ENCODE results near the gene TMEM120B. TPM values are rescaled to one million over a fixed set of nuclear protein-coding genes. Genes with fewer than 3 reads are reported as not detected.

Gene TMEM120B
- total and polyA plus RNA-seq, 2 of the 13 experiments (the other 11 are each of a cell fraction or from before 2014, with no cell fraction given) = 7.1 to 12.9 TPM

DNA sequence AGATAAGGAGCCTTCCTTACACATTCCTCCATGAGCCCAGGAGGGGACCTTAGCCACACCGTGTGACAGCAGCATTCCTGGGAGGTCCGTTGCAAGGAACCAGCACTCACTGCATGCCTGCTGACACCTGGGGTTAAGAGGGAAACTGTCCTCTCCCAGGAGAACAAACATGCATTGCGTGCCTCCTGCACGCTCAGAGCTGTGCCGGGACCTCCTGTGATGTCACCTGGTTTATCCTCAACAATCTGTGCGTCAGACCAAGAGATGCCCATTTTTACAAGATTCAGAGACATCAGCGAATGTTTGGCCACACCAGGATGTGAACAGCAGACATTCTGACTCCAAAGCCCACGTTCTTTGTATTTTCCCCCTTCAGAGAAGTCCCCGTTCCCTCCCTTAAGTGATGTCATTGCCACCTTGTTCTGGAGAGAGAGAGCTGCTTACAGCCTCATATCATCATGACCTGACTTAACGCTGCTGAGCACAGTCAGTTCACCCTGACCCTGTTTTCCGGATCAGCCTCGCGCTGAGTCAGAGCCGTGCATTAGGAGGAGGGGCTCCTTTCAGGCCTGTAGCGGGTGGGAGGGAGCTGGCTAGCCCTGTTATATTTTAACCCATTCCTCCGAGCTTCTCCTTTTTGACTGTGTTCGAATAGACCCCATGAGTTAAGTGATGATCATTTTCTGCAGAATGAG is 36.2 kb downstream of the TMEM120B start (continued):
- TF ChIP-seq, protein P1, sequence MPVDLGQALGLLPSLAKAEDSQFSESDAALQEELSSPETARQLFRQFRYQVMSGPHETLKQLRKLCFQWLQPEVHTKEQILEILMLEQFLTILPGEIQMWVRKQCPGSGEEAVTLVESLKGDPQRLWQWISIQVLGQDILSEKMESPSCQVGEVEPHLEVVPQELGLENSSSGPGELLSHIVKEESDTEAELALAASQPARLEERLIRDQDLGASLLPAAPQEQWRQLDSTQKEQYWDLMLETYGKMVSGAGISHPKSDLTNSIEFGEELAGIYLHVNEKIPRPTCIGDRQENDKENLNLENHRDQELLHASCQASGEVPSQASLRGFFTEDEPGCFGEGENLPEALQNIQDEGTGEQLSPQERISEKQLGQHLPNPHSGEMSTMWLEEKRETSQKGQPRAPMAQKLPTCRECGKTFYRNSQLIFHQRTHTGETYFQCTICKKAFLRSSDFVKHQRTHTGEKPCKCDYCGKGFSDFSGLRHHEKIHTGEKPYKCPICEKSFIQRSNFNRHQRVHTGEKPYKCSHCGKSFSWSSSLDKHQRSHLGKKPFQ (CRISPR knock-in tag; IDR thresholded peaks at IDR 0.05; ENCODE audit: insufficient replicate concordance) = peak; percentile 53
- TF ChIP-seq SALL1 (CRISPR knock-in tag; IDR thresholded peaks at IDR 0.05) = peak; percentile 68
- TF ChIP-seq ZNF160 (CRISPR knock-in tag; IDR thresholded peaks at IDR 0.05) = no peak
- peak; percentile 92 for TF ChIP-seq FOSL2 (CRISPR knock-in tag; IDR thresholded peaks at IDR 0.05)
- 0 out of 2 replicates have a peak, but pooled peaks have one; percentile 28 for TF ChIP-seq ZMYM4 (CRISPR knock-in tag; IDR thresholded peaks at IDR 0.05)
- peak; percentile 50 for TF ChIP-seq ATF7 (IDR thresholded peaks at IDR 0.05)
- TF ChIP-seq ATF7 (CRISPR knock-in tag; IDR thresholded peaks at IDR 0.05) = peak; percentile 77
- 0 out of 2 replicates have a peak, but pooled peaks have one; percentile 24 for TF ChIP-seq MAZ (IDR thresholded peaks at IDR 0.05; ENCODE audit: borderline replicate concordance, low read depth, low read length)
- no peak for TF ChIP-seq MAZ (CRISPR knock-in tag; IDR thresholded peaks at IDR 0.05; ENCODE audit: low read depth)
- no peak for TF ChIP-seq GTF2F1 (IDR thresholded peaks at IDR 0.05; ENCODE audit: low read length)
- TF ChIP-seq ZBTB7B (CRISPR knock-in tag; IDR thresholded peaks at IDR 0.05) = peak; percentile 65; the same call in 1 of the 2 replicates
- TF ChIP-seq ZNF318 (CRISPR knock-in tag; IDR thresholded peaks at IDR 0.05) = 0 out of 2 replicates have a peak, but pooled peaks have one; percentile 27
- no peak for TF ChIP-seq ZBTB7A (CRISPR knock-in tag; IDR thresholded peaks at IDR 0.05)
- TF ChIP-seq NCOA5 (CRISPR knock-in tag; IDR thresholded peaks at IDR 0.05) = no peak
- TF ChIP-seq, protein P2, sequence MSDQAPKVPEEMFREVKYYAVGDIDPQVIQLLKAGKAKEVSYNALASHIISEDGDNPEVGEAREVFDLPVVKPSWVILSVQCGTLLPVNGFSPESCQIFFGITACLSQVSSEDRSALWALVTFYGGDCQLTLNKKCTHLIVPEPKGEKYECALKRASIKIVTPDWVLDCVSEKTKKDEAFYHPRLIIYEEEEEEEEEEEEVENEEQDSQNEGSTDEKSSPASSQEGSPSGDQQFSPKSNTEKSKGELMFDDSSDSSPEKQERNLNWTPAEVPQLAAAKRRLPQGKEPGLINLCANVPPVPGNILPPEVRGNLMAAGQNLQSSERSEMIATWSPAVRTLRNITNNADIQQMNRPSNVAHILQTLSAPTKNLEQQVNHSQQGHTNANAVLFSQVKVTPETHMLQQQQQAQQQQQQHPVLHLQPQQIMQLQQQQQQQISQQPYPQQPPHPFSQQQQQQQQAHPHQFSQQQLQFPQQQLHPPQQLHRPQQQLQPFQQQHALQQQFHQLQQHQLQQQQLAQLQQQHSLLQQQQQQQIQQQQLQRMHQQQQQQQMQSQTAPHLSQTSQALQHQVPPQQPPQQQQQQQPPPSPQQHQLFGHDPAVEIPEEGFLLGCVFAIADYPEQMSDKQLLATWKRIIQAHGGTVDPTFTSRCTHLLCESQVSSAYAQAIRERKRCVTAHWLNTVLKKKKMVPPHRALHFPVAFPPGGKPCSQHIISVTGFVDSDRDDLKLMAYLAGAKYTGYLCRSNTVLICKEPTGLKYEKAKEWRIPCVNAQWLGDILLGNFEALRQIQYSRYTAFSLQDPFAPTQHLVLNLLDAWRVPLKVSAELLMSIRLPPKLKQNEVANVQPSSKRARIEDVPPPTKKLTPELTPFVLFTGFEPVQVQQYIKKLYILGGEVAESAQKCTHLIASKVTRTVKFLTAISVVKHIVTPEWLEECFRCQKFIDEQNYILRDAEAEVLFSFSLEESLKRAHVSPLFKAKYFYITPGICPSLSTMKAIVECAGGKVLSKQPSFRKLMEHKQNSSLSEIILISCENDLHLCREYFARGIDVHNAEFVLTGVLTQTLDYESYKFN (CRISPR knock-in tag; conservative IDR thresholded peaks at IDR 0.05) = peak; percentile 77
